ENCODE data around the gene TGFB1I1. TPM values are rescaled to one million over a fixed set of nuclear protein-coding genes. Genes with fewer than 3 reads are reported as not detected.

TGFB1I1 gene
- total RNA-seq, 1 experiment from 2014 or later = 4.3 TPM

DNA sequence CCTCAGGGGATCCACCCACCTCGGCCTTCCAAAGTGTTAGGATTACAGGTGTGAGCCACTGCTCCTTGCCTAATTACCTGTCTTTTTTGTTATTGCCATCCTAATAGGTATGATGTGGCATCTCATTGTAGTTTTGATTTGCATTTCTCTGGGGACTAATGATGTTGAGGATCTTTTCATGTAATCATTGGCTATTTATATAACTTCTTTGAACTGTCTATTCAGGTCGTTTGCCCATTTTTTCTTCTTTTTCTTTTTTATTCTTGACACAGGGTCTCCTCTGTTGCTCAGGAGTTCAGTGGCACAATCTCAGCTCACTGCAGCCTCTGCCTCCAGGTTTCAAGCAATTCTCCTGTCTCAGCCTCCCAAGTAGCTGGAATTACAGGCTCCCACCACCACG, 1.3 kb upstream of the TGFB1I1 start (continued):
- TF ChIP-seq, protein P1, sequence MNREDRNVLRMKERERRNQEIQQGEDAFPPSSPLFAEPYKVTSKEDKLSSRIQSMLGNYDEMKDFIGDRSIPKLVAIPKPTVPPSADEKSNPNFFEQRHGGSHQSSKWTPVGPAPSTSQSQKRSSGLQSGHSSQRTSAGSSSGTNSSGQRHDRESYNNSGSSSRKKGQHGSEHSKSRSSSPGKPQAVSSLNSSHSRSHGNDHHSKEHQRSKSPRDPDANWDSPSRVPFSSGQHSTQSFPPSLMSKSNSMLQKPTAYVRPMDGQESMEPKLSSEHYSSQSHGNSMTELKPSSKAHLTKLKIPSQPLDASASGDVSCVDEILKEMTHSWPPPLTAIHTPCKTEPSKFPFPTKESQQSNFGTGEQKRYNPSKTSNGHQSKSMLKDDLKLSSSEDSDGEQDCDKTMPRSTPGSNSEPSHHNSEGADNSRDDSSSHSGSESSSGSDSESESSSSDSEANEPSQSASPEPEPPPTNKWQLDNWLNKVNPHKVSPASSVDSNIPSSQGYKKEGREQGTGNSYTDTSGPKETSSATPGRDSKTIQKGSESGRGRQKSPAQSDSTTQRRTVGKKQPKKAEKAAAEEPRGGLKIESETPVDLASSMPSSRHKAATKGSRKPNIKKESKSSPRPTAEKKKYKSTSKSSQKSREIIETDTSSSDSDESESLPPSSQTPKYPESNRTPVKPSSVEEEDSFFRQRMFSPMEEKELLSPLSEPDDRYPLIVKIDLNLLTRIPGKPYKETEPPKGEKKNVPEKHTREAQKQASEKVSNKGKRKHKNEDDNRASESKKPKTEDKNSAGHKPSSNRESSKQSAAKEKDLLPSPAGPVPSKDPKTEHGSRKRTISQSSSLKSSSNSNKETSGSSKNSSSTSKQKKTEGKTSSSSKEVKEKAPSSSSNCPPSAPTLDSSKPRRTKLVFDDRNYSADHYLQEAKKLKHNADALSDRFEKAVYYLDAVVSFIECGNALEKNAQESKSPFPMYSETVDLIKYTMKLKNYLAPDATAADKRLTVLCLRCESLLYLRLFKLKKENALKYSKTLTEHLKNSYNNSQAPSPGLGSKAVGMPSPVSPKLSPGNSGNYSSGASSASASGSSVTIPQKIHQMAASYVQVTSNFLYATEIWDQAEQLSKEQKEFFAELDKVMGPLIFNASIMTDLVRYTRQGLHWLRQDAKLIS (CRISPR knock-in tag; IDR thresholded peaks at IDR 0.05; ENCODE audit: borderline replicate concordance) = no peak
- TF ChIP-seq MXD4 (CRISPR knock-in tag; IDR thresholded peaks at IDR 0.05; ENCODE audit: borderline replicate concordance) (no peak), TEAD1 (CRISPR knock-in tag; IDR thresholded peaks at IDR 0.05) (no peak), ZNF232 (CRISPR knock-in tag; IDR thresholded peaks at IDR 0.05) (no peak), NR2C2 (CRISPR knock-in tag; IDR thresholded peaks at IDR 0.05) (no peak), NR1H2 (CRISPR knock-in tag; IDR thresholded peaks at IDR 0.05) (no peak), PRRX2 (CRISPR knock-in tag; IDR thresholded peaks at IDR 0.05) (no peak), ZNF263 (CRISPR knock-in tag; IDR thresholded peaks at IDR 0.05; ENCODE audit: low read depth) (no peak), HMGA2 (CRISPR knock-in tag; IDR thresholded peaks at IDR 0.05) (no peak), ZNF317 (CRISPR knock-in tag; IDR thresholded peaks at IDR 0.05; ENCODE audit: borderline replicate concordance, low read depth) (no peak)
- TF ChIP-seq, protein P2, sequence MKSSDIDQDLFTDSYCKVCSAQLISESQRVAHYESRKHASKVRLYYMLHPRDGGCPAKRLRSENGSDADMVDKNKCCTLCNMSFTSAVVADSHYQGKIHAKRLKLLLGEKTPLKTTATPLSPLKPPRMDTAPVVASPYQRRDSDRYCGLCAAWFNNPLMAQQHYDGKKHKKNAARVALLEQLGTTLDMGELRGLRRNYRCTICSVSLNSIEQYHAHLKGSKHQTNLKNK (CRISPR knock-in tag; IDR thresholded peaks at IDR 0.05) = no peak
- TF ChIP-seq, protein P3, sequence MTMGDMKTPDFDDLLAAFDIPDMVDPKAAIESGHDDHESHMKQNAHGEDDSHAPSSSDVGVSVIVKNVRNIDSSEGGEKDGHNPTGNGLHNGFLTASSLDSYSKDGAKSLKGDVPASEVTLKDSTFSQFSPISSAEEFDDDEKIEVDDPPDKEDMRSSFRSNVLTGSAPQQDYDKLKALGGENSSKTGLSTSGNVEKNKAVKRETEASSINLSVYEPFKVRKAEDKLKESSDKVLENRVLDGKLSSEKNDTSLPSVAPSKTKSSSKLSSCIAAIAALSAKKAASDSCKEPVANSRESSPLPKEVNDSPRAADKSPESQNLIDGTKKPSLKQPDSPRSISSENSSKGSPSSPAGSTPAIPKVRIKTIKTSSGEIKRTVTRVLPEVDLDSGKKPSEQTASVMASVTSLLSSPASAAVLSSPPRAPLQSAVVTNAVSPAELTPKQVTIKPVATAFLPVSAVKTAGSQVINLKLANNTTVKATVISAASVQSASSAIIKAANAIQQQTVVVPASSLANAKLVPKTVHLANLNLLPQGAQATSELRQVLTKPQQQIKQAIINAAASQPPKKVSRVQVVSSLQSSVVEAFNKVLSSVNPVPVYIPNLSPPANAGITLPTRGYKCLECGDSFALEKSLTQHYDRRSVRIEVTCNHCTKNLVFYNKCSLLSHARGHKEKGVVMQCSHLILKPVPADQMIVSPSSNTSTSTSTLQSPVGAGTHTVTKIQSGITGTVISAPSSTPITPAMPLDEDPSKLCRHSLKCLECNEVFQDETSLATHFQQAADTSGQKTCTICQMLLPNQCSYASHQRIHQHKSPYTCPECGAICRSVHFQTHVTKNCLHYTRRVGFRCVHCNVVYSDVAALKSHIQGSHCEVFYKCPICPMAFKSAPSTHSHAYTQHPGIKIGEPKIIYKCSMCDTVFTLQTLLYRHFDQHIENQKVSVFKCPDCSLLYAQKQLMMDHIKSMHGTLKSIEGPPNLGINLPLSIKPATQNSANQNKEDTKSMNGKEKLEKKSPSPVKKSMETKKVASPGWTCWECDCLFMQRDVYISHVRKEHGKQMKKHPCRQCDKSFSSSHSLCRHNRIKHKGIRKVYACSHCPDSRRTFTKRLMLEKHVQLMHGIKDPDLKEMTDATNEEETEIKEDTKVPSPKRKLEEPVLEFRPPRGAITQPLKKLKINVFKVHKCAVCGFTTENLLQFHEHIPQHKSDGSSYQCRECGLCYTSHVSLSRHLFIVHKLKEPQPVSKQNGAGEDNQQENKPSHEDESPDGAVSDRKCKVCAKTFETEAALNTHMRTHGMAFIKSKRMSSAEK (CRISPR knock-in tag; IDR thresholded peaks at IDR 0.05; ENCODE audit: borderline replicate concordance) = no peak
- TF ChIP-seq, protein P4, sequence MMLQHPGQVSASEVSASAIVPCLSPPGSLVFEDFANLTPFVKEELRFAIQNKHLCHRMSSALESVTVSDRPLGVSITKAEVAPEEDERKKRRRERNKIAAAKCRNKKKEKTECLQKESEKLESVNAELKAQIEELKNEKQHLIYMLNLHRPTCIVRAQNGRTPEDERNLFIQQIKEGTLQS (CRISPR knock-in tag; conservative IDR thresholded peaks at IDR 0.05) = no peak

DNA sequence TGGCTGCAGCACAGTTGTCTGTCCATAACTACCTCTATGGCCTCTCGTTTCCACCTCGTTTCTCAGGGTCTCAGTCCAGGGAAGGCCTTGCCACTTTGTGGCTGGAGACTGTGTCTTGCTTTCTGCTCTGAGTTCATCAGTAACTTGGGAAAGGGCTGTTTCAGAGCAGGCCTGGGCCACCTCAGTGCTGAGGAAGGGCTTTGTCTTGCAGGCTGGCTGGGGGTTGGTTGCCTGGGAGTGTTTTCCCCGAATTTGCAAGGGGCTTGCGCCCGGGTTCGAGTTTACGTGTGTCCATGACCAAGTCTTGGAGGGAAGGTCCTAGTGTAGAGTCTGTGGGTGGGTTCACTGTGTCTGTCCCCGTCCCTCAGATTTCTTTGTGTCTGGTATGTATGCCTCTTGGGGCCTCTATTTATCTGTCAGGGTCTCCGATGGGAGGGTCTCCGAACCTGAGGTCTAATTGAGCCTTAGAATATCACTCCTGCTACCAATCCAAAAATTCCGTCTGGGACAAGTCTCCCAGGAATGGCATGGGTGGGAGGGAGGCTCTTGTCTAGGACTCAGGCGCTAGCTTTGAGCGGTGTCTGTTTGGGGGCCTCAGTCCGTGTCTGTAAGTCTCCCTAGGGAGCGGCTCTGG, 594 bp upstream of the TGFB1I1 start:
- Mint-ChIP-seq H3K4me1 (peaks cover 9% of the 10 kb centered on the region), H3K36me3 (peaks cover 2% of the 10 kb centered on the region; the same call in 1 of the 2 replicates), H3K9me3 (0 out of 2 replicates have a peak, but pooled peaks cover 5% of the 10 kb centered on the region), H3K27ac (no peak overlapping the region), H3K27me3 (ENCODE audit: low read depth) (peaks cover 58% of the 10 kb centered on the region), H3K4me3 (peak overlapping the region; percentile 61)
- DNase-seq (ENCODE audit: low spot score) (no peak), ATAC-seq (no peak)
- ChIA-PET CTCF (interaction anchor here (0.6 to 13.1 kb wide), 4 partner anchors 14 to 1498 kb away, joined by 3 to 221 read pairs (median 3); partner anchors contain the start of genes ARMC5 and TAOK2), POLR2A (interaction anchor here (1.0 to 1.3 kb wide), 2 partner anchors 11 to 241 kb away, joined by 3 to 10 read pairs; partner anchors contain the start of gene ARMC5)
- TF ChIP-seq ZNF423 (CRISPR knock-in tag; IDR thresholded peaks at IDR 0.05) = no peak
- TF ChIP-seq, protein P5, sequence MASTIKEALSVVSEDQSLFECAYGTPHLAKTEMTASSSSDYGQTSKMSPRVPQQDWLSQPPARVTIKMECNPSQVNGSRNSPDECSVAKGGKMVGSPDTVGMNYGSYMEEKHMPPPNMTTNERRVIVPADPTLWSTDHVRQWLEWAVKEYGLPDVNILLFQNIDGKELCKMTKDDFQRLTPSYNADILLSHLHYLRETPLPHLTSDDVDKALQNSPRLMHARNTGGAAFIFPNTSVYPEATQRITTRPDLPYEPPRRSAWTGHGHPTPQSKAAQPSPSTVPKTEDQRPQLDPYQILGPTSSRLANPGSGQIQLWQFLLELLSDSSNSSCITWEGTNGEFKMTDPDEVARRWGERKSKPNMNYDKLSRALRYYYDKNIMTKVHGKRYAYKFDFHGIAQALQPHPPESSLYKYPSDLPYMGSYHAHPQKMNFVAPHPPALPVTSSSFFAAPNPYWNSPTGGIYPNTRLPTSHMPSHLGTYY (CRISPR knock-in tag; IDR thresholded peaks at IDR 0.05) = no peak
- 0 out of 2 replicates have a peak, but pooled peaks have one; percentile 20 for TF ChIP-seq HMGXB4 (CRISPR knock-in tag; IDR thresholded peaks at IDR 0.05)

Measured in WTC11 (cell line).